Measurements from ENCODE around the gene MZB1.
"Not testable (repeated sequence)": the region's sequence is repeated elsewhere in the genome, so short reads cannot be mapped to it uniquely, and the experiment has no call there.

- not testable (repeated sequence) for TF ChIP-seq CTCF (conservative IDR thresholded peaks at IDR 0.05); EZH2 (IDR thresholded peaks at IDR 0.05; ENCODE audit: low read depth)
Observed at GRCh38 chr5:139409116-139409515, 19.4 kb upstream of the MZB1 start.
